HG02870 (cell line): Measurements from ENCODE around the gene GATAD2A.
A peak's percentile ranks its signal among the peaks of the same experiment; 100 is the strongest.
"Not testable (repeated sequence)": the region's sequence is repeated elsewhere in the genome, so short reads cannot be mapped to it uniquely, and the experiment has no call there.

ENCODE experiments used
- ATAC-seq: cut with Tn5 transposase; IDR thresholded peaks from one replicate; pipeline ENCODE4 v1.9.1; 2021; ENCODE audit warnings: mild to moderate bottlenecking, moderate library complexity; ENCODE audit not compliant: unreplicated experiment

Gene GATAD2A

GRCh38 chr19:19388568-19389555 lies 16.6 kb upstream of the GATAD2A start:
- ATAC-seq: no peak

- not testable (repeated sequence) for ATAC-seq
These were observed 15.8 kb upstream of the GATAD2A start for GRCh38 chr19:19389683-19390082.

GRCh38 chr19:19394333-19394732 lies 11.1 kb upstream of the GATAD2A start:
- ATAC-seq: not testable (repeated sequence)

DNA sequence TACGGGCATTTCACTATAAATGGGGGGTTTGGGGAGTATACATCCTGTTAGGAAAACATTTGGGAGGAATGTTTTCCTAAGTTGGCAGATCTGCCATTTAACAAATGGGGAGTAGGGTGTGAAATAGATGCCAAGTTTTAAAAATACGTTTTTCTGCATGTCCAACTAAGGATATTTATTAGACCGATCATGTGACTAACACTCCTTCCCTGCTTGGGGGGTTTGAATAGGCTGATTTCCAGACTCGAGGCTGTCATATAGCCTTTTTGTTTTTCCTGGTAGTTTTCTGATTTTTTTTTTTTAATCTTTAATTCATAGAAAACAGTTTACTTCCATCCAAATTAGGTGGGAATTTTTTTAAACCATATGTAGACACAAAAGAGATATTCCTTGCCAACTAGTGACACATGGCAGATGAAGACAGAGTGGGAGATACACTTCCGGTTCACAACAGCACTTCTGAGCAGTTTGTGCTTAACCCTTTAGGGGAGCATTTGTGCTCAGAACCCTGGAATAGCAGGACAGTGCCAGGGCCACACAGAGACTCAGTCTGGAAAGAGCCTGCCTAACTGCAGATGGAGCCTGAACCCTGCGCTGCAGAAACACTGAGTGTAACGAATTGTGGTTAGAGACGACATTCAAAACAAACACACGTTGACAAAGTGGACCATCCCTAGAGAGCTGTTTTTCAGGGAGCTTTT lies 5.6 kb upstream of the GATAD2A start:
- no peak for ATAC-seq

GRCh38 chr19:19402656-19403372 lies 2.7 kb upstream of the GATAD2A start:
- no peak for ATAC-seq

DNA sequence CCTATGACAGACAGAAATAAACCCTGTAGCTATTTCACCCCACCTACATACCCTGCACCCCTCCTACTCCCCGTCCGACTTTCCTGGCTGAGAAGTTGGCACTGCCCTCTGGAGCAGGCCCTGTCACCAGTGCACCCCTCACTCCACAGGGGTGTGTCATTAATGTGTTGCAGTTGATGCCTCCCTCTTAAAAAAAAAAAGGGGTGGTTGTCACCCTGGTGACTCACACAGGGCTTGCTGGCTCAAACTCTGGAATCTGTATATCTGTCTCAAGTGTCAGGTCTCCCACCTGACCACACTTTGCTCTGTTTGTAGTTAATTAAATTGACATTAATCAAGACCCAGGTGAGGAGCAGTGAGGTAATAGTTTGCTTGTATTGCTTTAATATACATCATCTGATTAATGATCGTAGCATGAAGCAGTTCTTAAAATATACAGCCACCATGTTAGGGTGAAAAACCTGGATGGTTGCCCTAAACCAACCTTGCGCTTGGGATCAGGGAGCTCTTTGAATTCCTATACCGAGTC lies 2.0 kb upstream of the GATAD2A start:
- no peak for ATAC-seq

DNA sequence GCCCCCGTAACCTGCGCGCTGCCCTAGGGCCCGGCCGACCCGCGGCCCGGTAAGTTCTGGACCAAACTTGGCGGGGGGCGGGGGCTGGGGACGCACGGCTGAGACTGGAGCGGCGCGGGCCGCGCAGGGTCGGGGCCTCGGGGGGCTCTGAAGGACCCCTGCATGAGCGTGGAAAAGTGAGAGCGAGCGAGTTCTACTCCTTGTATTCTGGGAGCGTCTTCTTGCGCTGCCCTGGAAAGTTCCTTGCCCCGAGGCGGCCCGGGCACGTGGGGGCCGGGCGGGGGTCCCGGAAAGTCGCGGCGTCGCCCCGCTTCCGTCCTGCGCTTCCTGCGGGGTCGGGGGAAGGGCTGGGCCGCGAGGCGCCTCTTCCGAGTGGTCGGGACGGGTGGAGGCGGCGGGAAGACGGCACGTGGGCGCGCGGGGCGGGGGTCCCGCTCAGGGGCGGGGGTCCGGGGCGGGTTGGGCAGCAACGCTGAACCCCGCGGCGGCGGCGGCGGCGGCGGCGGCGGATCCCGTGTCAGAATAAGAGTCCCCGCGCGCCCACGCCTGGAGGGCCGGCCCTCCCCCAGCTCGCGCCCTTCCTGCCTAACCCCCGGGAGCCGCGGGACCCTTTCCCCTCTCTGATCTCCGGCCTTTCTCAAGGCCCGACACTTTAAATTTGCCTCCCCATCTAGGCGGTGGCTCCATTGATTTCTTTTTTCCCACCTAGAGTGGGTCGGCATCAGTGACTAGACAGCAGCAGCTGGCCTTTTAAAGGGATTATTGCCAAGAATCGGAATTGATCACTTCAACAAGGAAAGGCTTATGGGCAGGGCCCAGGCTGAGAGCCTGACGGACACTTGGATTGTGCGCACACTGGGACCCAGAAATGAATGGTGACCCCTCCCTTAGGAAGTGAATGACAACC lies 749 bp downstream of the GATAD2A start:
- no peak for ATAC-seq

DNA sequence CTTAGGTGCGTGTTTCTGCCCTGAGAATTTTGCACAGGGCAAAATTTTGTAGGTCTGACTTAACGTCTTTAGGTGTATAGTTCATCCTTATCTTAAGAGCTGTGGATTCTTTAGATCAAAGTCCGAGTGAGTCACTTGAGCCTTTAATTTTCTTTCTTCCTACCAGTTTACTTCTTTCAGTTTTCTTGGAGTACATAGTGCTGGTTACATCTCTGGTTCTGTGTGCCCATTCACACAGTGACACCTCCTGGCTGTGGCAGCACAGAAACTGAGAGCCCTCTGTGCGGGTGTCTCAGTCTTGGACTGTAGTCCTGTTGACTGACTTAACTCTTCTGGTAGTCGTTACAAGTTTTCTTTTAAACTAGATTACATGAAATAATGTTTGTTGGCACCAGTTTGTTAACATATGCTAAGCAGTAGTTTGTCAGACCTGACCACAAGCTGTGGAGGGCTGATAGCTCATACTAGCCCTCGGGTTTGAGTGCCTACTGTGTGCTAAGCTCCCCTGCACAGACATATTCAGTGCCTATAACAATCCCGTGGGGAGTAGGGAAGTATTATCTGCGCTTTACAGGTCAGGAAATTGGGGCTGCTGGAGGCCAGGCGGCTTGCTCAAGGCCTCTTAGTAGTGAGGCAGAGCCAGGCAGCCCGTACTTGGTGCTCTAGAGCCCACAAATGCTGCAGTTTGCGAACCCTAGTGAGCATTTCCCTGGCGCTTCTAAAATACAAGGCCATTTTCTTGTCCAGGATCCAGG lies 1.6 kb downstream of the GATAD2A start:
- ATAC-seq: peak; percentile 30

GRCh38 chr19:19407633-19407930 lies 2.1 kb downstream of the GATAD2A start:
- no peak for ATAC-seq

GRCh38 chr19:19409205-19409604 lies 3.7 kb downstream of the GATAD2A start:
- no peak for ATAC-seq

GRCh38 chr19:19409631-19410030 lies 4.2 kb downstream of the GATAD2A start:
- no peak for ATAC-seq

DNA sequence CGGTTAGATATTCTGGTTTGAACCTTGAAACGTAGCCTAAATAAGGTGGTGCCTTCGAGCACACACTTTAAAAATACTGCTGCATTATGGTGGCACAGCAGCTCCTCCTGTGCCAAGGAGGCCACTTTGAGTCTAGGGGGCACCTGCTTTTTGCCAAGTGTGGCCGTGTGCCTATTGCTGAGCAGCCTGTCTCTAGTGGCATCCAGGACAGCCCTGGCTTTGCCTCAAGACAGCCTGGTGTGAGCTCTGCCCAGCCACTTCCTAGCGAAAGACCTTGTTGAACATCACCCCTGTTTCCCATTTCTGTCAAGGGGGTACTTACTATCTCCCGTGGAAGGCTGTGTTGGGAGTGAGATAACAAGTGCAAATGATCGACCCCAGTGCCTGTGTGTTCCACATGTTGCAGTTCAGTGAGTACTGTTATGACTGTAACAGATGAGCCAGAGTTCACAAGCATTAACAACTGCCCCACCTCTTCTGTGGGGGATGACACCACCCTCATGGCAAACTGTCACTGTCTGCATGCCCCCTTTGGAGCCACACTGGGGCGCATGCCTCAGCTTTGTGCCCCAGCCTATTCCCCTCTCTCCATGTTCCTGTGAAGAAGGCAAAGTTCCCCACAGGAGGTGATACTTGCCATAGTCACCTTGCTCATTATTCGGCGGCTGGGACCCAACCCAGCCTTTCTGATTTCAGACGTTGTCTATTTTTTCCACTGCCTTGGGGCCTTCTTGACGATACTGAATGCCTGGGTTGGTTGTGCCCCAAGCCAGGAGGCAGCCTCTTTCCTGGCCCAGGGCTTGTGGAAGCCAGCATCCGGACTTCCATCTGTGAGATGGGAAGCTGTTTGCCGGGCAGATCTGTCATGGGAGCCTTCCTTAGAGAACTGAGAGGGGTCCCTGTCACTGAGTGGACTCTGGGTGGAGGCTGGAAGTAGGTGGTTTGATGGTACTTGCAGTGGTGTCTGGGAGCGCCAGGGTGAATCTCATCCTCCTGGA lies 5.4 kb downstream of the GATAD2A start:
- ATAC-seq: peak; percentile 50

DNA sequence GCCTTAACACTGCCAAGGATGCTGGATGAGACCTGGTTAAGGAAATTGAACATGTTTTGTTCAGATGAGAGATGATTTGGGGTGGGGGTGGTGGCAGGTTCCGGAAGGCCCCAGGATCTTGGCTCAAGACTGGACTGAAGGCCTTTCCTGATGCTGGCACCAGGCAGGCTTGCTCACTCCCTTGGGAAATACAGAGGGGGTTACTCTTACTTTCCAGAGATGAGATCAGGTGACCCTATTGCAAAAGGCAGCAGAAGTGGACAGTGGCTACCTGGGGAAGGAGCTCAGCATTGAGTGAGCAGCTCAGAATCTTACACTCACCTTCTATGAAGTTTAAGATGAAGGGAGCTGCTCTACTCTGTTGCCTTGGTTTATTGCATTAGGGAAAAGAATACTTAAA lies 10.8 kb downstream of the GATAD2A start:
- ATAC-seq: no peak

- ATAC-seq: no peak
These were observed 11.6 kb downstream of the GATAD2A start for GRCh38 chr19:19417046-19417445.

DNA sequence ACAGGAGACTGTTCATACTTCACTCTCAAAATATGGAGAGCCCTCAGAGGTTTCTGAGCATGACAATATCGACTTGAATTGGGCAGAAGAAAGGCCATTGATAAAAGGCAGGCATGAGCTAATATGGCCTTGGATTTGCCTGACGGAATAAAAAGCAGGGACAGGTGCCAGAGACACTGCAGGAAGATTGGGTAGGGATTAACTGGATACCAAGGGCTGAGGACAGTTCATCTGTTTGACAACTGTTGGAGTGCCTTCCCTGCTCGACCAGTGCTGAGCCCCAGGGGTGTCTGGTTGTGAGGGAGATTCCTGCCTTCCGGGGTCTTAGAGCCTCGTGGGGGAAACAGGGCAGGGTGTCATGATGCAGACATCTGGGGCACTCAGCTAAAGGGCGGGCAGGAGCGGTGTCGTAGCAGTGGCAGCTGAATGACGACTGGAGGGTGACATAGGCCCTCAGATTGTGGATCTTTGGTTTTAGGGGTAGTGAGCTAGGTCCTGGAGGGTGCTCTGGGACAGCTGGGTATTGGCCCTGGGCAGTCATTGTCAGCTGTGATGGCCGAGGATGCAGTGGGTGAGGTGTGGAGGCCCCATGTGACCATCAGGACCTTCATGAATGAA lies 12.3 kb downstream of the GATAD2A start:
- ATAC-seq: no peak

DNA sequence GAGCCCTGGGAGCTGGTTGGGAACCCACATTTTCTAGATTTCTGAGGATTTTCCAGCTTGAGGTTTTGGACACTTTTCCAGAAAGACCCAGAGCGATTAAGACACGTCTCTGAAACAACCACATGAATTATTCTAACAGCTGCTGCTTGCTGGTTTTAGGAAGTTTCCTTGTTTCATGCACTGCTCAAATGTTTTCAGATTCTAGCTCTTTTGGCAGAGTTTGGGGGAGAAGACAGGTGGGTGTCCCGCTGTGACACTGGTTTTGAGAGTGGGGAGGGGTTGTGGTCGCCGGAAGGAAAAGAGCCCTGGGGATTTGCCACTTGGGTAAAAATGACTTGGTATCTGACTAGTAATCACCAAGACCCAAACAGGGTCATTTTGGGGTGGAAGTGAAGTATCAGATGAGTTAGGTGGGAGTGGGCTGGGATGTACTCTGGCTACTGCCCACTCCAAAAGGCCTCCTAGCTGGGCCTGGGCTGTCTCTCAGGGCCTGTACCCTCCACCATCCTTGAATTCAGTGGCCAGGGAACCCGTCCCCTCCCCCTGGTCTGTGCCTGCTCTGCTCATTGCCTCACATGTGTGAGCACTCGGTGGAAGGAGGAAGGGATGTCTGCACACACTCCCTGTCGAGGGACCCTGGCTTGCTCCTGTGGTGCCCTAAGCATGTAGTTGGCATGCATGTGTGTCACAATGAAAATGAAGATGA lies 13.2 kb downstream of the GATAD2A start:
- no peak for ATAC-seq

DNA sequence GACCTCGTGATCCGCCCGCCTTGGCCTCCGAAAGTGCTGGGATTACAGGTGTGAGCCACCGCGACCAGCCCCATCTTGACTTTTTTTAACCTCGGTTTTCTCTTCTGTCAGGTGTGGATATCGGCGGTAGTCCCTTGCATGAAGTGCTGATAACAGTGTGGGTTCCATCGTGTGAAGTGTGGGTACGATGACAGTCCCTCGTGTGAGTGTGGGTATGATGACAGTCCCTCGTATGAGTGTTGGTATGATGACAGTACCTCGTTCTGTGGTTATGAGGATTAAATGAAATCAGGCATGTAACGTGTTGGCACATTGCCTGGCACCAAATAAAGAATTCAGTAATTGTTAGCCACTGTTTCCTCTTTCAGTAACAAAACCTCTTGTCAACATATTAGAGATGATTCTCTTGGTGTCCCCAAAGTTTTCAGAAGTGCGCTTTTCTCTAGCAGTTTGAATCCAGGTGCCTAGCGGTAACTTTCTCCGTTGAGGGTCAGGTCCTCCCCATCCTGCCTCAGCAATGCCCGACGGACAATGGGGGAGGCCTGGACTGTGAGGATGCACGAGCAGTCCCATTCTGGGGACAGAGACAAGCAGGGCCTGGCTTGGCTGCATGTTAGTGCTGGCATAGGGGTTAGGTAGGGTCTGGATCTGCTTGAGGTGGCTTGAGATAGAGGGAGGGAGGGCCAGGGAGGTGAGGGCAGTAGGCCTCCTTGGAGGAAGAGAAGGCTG lies 15.3 kb downstream of the GATAD2A start:
- ATAC-seq: no peak
